GM12878 (cell line): ENCODE data around the gene LHFPL2. TPM values are rescaled to one million over a fixed set of nuclear protein-coding genes. Genes with fewer than 3 reads are reported as not detected.

Source experiments
- ATAC-seq: fragments of 200-7000 bp; cut with Tn5 transposase; 3 replicates; pipeline ENCODE4 v1.9.1; 2020; ENCODE audit warnings: mild to moderate bottlenecking, moderate library complexity
- BruUV-seq: library from RNA; stranded (reverse); fragments of 400-500 nt; replicated peaks from 2 replicates; lab custom pipeline; 2021; lab: Mats Ljungman, UMichigan
- CTCF ChIA-PET: fragments of 300-600 bp; sonication (Branson Sonifier 250); formaldehyde crosslinking; extraction: SDS; loops from one replicate; lab custom pipeline; 2021; ENCODE audit warnings: inconsistent platforms; lab: Yijun Ruan, JAX
- POLR2A ChIA-PET: fragments of 350-600 bp; formaldehyde crosslinking; extraction: SDS; loops from one replicate; lab custom pipeline; 2021; ENCODE audit warnings: inconsistent platforms; lab: Charles Lee
- RAD21 ChIA-PET: fragments of 300-600 bp; sonication (Branson Sonifier 250); formaldehyde crosslinking; loops from one replicate; lab custom pipeline; 2023; ENCODE audit warnings: antibody characterized with exemption; ENCODE audit not compliant: unreplicated experiment; lab: Charles Lee
- SMC1A ChIA-PET: fragments of 300-600 bp; sonication (Branson Sonifier 250); formaldehyde crosslinking; loops from one replicate; lab custom pipeline; 2023; ENCODE audit not compliant: unreplicated experiment, uncharacterized antibody; lab: Charles Lee
- DNase-seq: peaks from one replicate; pipeline ENCODE4 v3.0.0-alpha.2; 2011; ENCODE audit warnings: low read depth, low spot score
- FAIRE-seq: peaks from 3 replicates; lab custom pipeline; 2011; peaks lifted over from hg19 to GRCh38; lab: Jason Lieb, UNC
- H2AFZ ChIP-seq: 2 replicates; pipeline ENCODE4 v1.6.0; 2011; ENCODE audit warnings: low read depth, low read length, control low read depth; ENCODE audit not compliant: control insufficient read depth
- H3K27ac ChIP-seq: 2 replicates; pipeline ENCODE4 v1.5.1; 2011; ENCODE audit warnings: control low read depth; ENCODE audit not compliant: control insufficient read depth, insufficient read depth
- H3K27me3 ChIP-seq, 2 experiments: replicated peaks in 1 of 2; 2 replicates each; pipeline versions ENCODE4 v1.6.0 to v1.6.1; 2011; ENCODE audit warnings: low read length in 1 of 2; ENCODE audit not compliant: control insufficient read depth in 2 of 2, insufficient read depth in 2 of 2
- H3K36me3 ChIP-seq, 2 experiments: 2 replicates each; pipeline ENCODE4 v1.5.1; 2011; ENCODE audit warnings: low read length in 1 of 2; ENCODE audit not compliant: control insufficient read depth in 2 of 2, insufficient read depth in 2 of 2
- H3K4me1 ChIP-seq: 2 replicates; pipeline ENCODE4 v1.6.1; 2011; ENCODE audit warnings: mild to moderate bottlenecking, low read length, moderate library complexity, mixed read lengths; ENCODE audit not compliant: control insufficient read depth, insufficient read depth
- H3K4me2 ChIP-seq: 2 replicates; pipeline ENCODE4 v1.6.0; 2011; ENCODE audit warnings: control low read depth; ENCODE audit not compliant: control insufficient read depth, insufficient read depth
- H3K4me3 ChIP-seq: fragments of 200-600 bp; sonication (generic); 2 replicates; pipeline ENCODE4 v1.5.1; 2016
- H3K79me2 ChIP-seq: 2 replicates; pipeline ENCODE4 v1.6.0; 2011; ENCODE audit warnings: low read length; ENCODE audit not compliant: control insufficient read depth, insufficient read depth
- H3K9ac ChIP-seq: 2 replicates; pipeline ENCODE4 v1.8.0; 2011; ENCODE audit warnings: low read length, control low read depth, mixed read lengths; ENCODE audit not compliant: control insufficient read depth, insufficient read depth
- H3K9me3 ChIP-seq: replicated peaks from 3 replicates; pipeline ENCODE4 v1.5.1; 2011; ENCODE audit warnings: mild to moderate bottlenecking, low read length; ENCODE audit not compliant: control insufficient read depth, insufficient read depth
- H4K20me1 ChIP-seq: 2 replicates; pipeline ENCODE4 v1.6.0; 2011; ENCODE audit not compliant: control insufficient read depth, insufficient read depth
- EZH2 ChIP-seq: IDR thresholded peaks from 2 replicates; pipeline ENCODE4 v1.6.1; 2012; ENCODE audit warnings: low read depth, mild to moderate bottlenecking, control low read depth, inconsistent platforms, low read length, borderline replicate concordance; ENCODE audit not compliant: control insufficient read depth
- GABPA ChIP-seq: IDR thresholded peaks from 2 replicates; pipeline ENCODE4 v1.6.1; 2014; ENCODE audit warnings: antibody characterized with exemption, low read depth, mild to moderate bottlenecking, inconsistent platforms
- JUNB ChIP-seq: IDR thresholded peaks from 2 replicates; pipeline ENCODE4 v1.6.1; 2016; ENCODE audit warnings: antibody characterized with exemption, mild to moderate bottlenecking
- POLR2AphosphoS2 ChIP-seq: IDR thresholded peaks from 2 replicates; pipeline ENCODE4 v1.6.1; 2011; ENCODE audit warnings: low read depth, mild to moderate bottlenecking, low read length, improper control_type of control experiment, moderate library complexity
- RBBP5 ChIP-seq: fragments of 200-600 bp; sonication (generic); conservative IDR thresholded peaks from 2 replicates; pipeline ENCODE4 v1.6.1; 2016
- SUZ12 ChIP-seq: fragments of 200-600 bp; sonication (generic); IDR thresholded peaks from one replicate; pipeline ENCODE4 v1.6.1; 2018; ENCODE audit warnings: antibody characterized with exemption, mild to moderate bottlenecking; ENCODE audit not compliant: unreplicated experiment
- TAF1 ChIP-seq: IDR thresholded peaks from 2 replicates; pipeline ENCODE4 v1.6.1; 2011; ENCODE audit warnings: mild to moderate bottlenecking, low read depth, low read length, borderline replicate concordance
- ZNF207 ChIP-seq: fragments of 450-650 bp; IDR thresholded peaks from 2 replicates; pipeline ENCODE4 v1.6.1; 2014; ENCODE audit warnings: antibody characterized with exemption, mild to moderate bottlenecking, borderline replicate concordance
- WGBS: methylation state at CpG from one replicate; pipeline ENCODE4 v1.1.6; 2016; ENCODE audit warnings: low lambda C conversion rate; ENCODE audit not compliant: insufficient replicate concordance, insufficient coverage; ENCODE audit errors: missing lambda C conversion rate; 5-methylcytosine and 5-hydroxymethylcytosine counted together
- in situ Hi-C: fragments of 300-500 bp; cut with MboI; formaldehyde crosslinking; loops from 9 replicates; pipeline ENCODE4 v1.14.3; 2018; ENCODE audit warnings: mixed read lengths
- intact Hi-C: fragments of 100-400 bp; cut with micrococcal nuclease; formaldehyde crosslinking; loops from one replicate; pipeline ENCODE4 v1.14.2; 2022; ENCODE audit not compliant: unreplicated experiment
- polyA plus RNA-seq, 11 experiments: library from polyadenylated mRNA; depleted of rRNA in 4 of 11; unstranded in 6 of 11; stranded (reverse) in 5 of 11; fragments of >200 nt; fragmentation: Nextera tagmentation in 4 of 11; fragmentation: Illumina TruSeq in 1 of 11; extraction: Ambion mirVana in 4 of 11; extraction: Trizol in 1 of 11; gene quantifications; 1 replicate in 1 of 11; 2 replicates in 10 of 11; pipeline versions ENCODE4 v1.2.1 to v1.2.3, GENCODE V29; 2011 to 2016; ENCODE audit warnings: inconsistent platforms in 2 of 11, missing spikeins in 2 of 11, low read depth in 1 of 11
- total RNA-seq, 4 experiments: library from RNA; depleted of rRNA in 3 of 4; stranded (reverse); fragments of >200 nt in 3 of 4; fragmentation: Illumina TruSeq in 1 of 4; extraction: Trizol in 1 of 4; gene quantifications; 2 replicates each; pipeline versions ENCODE4 v1.2.1 to v1.2.3, GENCODE V29; 2013 to 2021
- TF ChIP-seq, protein P1 (sequence below): fragments of 450-650 bp; IDR thresholded peaks from 2 replicates; pipeline ENCODE4 v1.6.1; 2016; ENCODE audit warnings: mild to moderate bottlenecking
- TF ChIP-seq, protein P2 (sequence below): fragments of 450-650 bp; formaldehyde crosslinking; IDR thresholded peaks from 2 replicates; pipeline ENCODE4 v1.4.0; 2022; ENCODE audit warnings: mild to moderate bottlenecking, moderate library complexity
- TF ChIP-seq, protein P3 (sequence below): fragments of 450-650 bp; formaldehyde crosslinking; IDR thresholded peaks from 2 replicates; pipeline ENCODE4 v1.5.0; 2022; ENCODE audit warnings: mild to moderate bottlenecking, missing genetic modification characterization

Gene LHFPL2
- total and polyA plus RNA-seq, 10 of the 15 experiments (the other 5 are each of a cell fraction or from before 2014, with no cell fraction given): 4.1 to 21.8 (median 12.5) TPM

DNA sequence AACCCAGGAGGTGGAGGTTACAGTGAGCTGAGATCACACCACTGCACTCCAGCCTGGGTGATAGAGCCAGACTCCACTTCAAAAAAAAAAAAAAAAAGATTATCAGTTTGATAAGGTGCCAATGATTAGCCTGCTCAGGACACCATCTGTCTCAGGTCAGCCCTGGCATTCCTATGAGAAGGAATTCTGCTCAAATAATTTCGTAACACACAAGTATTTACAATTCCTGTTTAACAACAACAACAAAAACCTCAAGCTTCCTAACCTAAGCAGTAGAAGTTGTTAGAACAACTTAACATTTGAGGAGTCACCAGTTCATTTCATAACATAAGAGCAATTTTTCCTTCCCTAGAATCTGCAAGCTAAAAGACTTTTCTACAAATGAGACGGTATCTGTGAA, 85.0 kb downstream of the LHFPL2 start:
- ChIA-PET SMC1A (interaction anchor here (0.8 to 3.4 kb wide), 7 partner anchors 9 to 63 kb away, joined by 3 to 13 read pairs (median 5); no protein-coding TSS in a partner anchor), POLR2A (no interaction called here), RAD21 (interaction anchor here (1.5 kb wide), 1 partner anchor 10 kb away, joined by 5 read pairs; no protein-coding TSS in a partner anchor), CTCF (interaction anchor here (0.7 to 1.4 kb wide), 2 partner anchors 13 to 336 kb away, joined by 3 to 5 read pairs; no protein-coding TSS in a partner anchor)
- H3K9me3 ChIP-seq: peaks cover 2% of the 10 kb centered on the region; the same call in 2 of the 3 replicates
- BruUV-seq: TSS peak; percentile 31
- no peaks in the 10 kb centered on the region for H3K27me3 ChIP-seq
- H3K4me3 ChIP-seq: no peak overlapping the region
- peaks cover 2 to 9% of the 10 kb centered on the region in 2 experiments; a peak in 3 of 4 replicates for H3K36me3 ChIP-seq
- no peaks in the 10 kb centered on the region for H4K20me1 ChIP-seq
- TF ChIP-seq, protein P1, sequence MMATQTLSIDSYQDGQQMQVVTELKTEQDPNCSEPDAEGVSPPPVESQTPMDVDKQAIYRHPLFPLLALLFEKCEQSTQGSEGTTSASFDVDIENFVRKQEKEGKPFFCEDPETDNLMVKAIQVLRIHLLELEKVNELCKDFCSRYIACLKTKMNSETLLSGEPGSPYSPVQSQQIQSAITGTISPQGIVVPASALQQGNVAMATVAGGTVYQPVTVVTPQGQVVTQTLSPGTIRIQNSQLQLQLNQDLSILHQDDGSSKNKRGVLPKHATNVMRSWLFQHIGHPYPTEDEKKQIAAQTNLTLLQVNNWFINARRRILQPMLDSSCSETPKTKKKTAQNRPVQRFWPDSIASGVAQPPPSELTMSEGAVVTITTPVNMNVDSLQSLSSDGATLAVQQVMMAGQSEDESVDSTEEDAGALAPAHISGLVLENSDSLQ: no peak
- no peak for TF ChIP-seq JUNB
- TF ChIP-seq, protein P2, sequence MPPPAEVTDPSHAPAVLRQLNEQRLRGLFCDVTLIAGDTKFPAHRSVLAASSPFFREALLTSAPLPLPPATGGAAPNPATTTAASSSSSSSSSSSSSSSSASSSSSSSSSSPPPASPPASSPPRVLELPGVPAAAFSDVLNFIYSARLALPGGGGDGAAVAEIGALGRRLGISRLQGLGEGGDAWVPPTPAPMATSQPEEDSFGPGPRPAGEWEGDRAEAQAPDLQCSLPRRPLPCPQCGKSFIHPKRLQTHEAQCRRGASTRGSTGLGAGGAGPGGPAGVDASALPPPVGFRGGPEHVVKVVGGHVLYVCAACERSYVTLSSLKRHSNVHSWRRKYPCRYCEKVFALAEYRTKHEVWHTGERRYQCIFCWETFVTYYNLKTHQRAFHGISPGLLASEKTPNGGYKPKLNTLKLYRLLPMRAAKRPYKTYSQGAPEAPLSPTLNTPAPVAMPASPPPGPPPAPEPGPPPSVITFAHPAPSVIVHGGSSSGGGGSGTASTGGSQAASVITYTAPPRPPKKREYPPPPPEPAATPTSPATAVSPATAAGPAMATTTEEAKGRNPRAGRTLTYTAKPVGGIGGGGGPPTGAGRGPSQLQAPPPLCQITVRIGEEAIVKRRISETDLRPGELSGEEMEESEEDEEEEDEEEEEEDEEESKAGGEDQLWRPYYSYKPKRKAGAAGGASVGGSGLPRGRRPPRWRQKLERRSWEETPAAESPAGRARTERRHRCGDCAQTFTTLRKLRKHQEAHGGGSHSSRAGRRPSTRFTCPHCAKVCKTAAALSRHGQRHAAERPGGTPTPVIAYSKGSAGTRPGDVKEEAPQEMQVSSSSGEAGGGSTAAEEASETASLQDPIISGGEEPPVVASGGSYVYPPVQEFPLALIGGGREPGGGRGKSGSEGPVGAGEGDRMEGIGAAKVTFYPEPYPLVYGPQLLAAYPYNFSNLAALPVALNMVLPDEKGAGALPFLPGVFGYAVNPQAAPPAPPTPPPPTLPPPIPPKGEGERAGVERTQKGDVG: no peak
- TF ChIP-seq EZH2: no peak
- no peak for TF ChIP-seq ZNF207
- TF ChIP-seq, protein P3, sequence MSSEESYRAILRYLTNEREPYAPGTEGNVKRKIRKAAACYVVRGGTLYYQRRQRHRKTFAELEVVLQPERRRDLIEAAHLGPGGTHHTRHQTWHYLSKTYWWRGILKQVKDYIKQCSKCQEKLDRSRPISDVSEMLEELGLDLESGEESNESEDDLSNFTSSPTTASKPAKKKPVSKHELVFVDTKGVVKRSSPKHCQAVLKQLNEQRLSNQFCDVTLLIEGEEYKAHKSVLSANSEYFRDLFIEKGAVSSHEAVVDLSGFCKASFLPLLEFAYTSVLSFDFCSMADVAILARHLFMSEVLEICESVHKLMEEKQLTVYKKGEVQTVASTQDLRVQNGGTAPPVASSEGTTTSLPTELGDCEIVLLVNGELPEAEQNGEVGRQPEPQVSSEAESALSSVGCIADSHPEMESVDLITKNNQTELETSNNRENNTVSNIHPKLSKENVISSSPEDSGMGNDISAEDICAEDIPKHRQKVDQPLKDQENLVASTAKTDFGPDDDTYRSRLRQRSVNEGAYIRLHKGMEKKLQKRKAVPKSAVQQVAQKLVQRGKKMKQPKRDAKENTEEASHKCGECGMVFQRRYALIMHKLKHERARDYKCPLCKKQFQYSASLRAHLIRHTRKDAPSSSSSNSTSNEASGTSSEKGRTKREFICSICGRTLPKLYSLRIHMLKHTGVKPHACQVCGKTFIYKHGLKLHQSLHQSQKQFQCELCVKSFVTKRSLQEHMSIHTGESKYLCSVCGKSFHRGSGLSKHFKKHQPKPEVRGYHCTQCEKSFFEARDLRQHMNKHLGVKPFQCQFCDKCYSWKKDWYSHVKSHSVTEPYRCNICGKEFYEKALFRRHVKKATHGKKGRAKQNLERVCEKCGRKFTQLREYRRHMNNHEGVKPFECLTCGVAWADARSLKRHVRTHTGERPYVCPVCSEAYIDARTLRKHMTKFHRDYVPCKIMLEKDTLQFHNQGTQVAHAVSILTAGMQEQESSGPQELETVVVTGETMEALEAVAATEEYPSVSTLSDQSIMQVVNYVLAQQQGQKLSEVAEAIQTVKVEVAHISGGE (CRISPR knock-in tag): no peak
- TF ChIP-seq RBBP5: no peak
- TF ChIP-seq TAF1: no peak
- TF ChIP-seq SUZ12: no peak
- TF ChIP-seq GABPA: no peak
- TF ChIP-seq POLR2AphosphoS2: no peak
- no peak for DNase-seq
- 50% methylated on average over 2 of the region's 2 CpGs for WGBS
- no peak overlapping the region for H3K4me2 ChIP-seq
- no peak for FAIRE-seq
- no peak for ATAC-seq
- in situ Hi-C loops (no loop called here), intact Hi-C loops (no loop called here)
- no peak overlapping the region for H3K27ac ChIP-seq
- H3K4me1 ChIP-seq: peaks cover 12% of the 10 kb centered on the region
- no peak overlapping the region for H3K9ac ChIP-seq
- no peak overlapping the region for H2AFZ ChIP-seq
- no peaks in the 10 kb centered on the region; the same call in none of the 2 replicates for H3K79me2 ChIP-seq
